ENCODE measurements around the gene HDAC4.

Gene HDAC4

DNA sequence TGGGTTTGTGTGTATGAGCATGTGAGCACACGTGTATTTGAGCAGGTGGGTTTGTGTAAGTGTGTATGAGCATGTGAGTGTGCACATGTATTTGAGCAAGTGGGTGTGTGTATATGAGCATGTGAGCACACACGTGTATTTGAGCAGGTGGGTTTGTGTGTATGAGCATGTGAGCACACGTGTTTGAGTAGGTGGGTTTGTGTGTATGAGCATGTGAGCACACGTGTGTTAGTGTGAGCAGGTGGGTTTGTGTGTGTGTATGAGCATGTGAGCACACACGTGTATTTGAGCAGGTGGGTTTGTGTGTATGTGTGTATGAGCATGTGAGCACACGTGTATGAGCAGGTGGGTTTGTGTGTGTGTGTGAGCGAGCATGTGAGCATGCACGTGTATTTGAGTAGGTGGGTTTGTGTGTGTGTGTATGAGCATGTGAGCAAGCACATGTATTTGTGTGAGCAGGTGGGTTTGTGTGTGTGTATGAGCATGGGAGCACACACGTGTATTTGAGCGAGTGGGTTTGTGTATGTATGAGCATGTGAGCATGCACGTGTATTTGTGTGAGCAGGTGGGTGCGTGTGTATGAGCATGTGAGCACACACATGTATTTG, 383.2 kb downstream of the HDAC4 start:
- H3K9me3 ChIP-seq (ENCODE audit: insufficient read depth, low read length) = no peaks in the 10 kb centered on the region
- H3K27me3 ChIP-seq (ENCODE audit: low read length) = no peaks in the 10 kb centered on the region
- no peaks in the 10 kb centered on the region for H4K20me1 ChIP-seq (ENCODE audit: low read depth, low read length)
- H2AFZ ChIP-seq (ENCODE audit: low read depth, low read length, severe bottlenecking) = no peak overlapping the region
- H3F3A ChIP-seq (ENCODE audit: insufficient read depth) = no peaks in the 10 kb centered on the region
- H3K79me2 ChIP-seq (ENCODE audit: insufficient read depth, low read length) = no peaks in the 10 kb centered on the region
- H3K9me2 ChIP-seq (replicated peaks; ENCODE audit: insufficient read depth, low read length) = no peaks in the 10 kb centered on the region
- TF ChIP-seq, protein P1, sequence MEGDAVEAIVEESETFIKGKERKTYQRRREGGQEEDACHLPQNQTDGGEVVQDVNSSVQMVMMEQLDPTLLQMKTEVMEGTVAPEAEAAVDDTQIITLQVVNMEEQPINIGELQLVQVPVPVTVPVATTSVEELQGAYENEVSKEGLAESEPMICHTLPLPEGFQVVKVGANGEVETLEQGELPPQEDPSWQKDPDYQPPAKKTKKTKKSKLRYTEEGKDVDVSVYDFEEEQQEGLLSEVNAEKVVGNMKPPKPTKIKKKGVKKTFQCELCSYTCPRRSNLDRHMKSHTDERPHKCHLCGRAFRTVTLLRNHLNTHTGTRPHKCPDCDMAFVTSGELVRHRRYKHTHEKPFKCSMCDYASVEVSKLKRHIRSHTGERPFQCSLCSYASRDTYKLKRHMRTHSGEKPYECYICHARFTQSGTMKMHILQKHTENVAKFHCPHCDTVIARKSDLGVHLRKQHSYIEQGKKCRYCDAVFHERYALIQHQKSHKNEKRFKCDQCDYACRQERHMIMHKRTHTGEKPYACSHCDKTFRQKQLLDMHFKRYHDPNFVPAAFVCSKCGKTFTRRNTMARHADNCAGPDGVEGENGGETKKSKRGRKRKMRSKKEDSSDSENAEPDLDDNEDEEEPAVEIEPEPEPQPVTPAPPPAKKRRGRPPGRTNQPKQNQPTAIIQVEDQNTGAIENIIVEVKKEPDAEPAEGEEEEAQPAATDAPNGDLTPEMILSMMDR (IDR thresholded peaks at IDR 0.05; ENCODE audit: insufficient read depth, low read length, poor library complexity, severe bottlenecking) = no peak
- TF ChIP-seq EZH2phosphoT487 (conservative IDR thresholded peaks at IDR 0.05; ENCODE audit: low read length) = no peak
- H3K27ac ChIP-seq (ENCODE audit: low read depth, low read length) = no peak overlapping the region
- no peak overlapping the region for H3K4me2 ChIP-seq (ENCODE audit: low read depth, low read length, poor library complexity, severe bottlenecking)
- H3K4me3 ChIP-seq (ENCODE audit: insufficient read depth, low read length, poor library complexity, severe bottlenecking) = no peak overlapping the region
- no peaks in the 10 kb centered on the region for H3K36me3 ChIP-seq (ENCODE audit: low read length)
- H3K9ac ChIP-seq (ENCODE audit: low read length) = no peak overlapping the region

DNA sequence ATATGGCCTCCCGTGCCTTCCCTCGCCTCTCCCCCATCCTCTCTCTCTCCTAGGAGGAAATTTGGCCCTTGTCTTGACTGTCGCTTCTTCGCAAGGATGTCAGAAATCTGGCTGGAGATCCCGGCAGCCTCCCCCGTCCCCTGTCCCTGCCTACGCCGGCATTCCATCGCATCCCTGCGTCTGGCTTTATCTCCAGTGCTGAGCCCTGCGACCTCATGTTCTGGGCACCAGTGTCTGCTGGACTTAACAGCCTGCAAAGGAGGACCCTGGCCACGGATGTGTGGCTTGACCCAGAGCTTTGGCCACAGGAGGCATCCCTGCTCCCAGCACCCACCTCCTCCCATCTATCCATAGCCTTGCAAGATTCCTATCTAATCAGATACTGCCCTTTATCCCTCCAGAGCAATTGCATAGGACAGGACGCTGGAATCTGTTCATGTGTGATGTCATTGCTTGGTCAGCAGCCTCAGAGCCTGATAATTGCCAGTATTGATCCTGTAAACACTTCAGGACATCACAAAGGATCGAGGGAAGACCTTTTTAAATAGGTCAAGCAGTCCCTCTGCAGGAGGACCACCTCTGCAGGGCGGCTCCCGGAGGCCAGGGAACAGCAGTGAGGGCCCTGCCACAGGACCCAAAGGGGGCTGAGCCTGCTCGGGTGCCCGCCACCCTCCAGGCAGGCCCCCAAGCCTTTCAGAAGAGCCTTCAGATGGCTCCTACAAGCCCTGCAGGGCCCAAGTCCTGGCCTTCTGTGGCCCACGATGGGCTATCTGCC, 384.7 kb downstream of the HDAC4 start:
- H3K4me3 ChIP-seq (ENCODE audit: insufficient read depth, low read length, poor library complexity, severe bottlenecking) = no peak overlapping the region
- H3K27me3 ChIP-seq (ENCODE audit: low read length) = no peaks in the 10 kb centered on the region
- TF ChIP-seq, protein P1 (IDR thresholded peaks at IDR 0.05; ENCODE audit: insufficient read depth, low read length, poor library complexity, severe bottlenecking) = no peak
- TF ChIP-seq EZH2phosphoT487 (conservative IDR thresholded peaks at IDR 0.05; ENCODE audit: low read length) = no peak
- H3K27ac ChIP-seq (ENCODE audit: low read depth, low read length) = no peak overlapping the region
- no peaks in the 10 kb centered on the region for H3F3A ChIP-seq (ENCODE audit: insufficient read depth)
- H3K79me2 ChIP-seq (ENCODE audit: insufficient read depth, low read length) = no peaks in the 10 kb centered on the region
- no peak overlapping the region for H3K9ac ChIP-seq (ENCODE audit: low read length)
- H4K20me1 ChIP-seq (ENCODE audit: low read depth, low read length) = no peaks in the 10 kb centered on the region
- no peaks in the 10 kb centered on the region for H3K9me3 ChIP-seq (ENCODE audit: insufficient read depth, low read length)
- no peak overlapping the region for H2AFZ ChIP-seq (ENCODE audit: low read depth, low read length, severe bottlenecking)
- H3K9me2 ChIP-seq (replicated peaks; ENCODE audit: insufficient read depth, low read length) = no peaks in the 10 kb centered on the region
- no peak overlapping the region for H3K4me2 ChIP-seq (ENCODE audit: low read depth, low read length, poor library complexity, severe bottlenecking)
- H3K36me3 ChIP-seq (ENCODE audit: low read length) = no peaks in the 10 kb centered on the region

DNA sequence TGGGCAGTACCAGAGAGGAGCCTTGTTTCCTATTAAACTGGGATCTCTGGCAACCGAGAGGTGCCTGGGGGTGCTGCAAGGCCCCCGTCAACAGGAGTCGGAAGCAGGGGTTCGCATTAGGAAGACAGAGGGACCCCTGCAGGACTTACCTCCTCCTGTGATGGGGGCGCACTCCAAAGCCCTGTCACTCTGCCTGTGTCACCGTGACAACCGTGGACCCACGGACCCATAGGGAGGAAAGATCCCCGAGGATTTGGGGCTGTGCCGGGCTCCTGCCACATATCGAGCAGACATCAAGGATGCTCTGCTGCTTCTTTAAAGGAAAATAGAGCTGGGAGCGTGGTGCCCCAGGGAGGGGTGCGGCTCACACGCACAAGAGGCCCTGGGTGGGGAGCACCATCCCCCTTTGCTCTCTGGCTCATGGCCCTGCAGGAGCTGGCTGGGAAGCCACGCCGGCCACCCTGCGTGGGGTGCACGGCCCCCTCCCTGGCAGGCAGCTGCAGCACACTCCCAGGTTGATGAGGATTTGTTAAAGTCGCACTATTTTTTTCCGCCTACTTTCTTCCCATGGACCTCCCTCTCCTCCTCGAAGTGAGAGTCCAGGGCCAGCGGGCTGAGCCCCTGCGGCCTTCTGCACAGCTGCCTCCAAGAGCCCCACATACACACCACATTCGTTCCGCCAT, 385.5 kb downstream of the HDAC4 start:
- H3K9me3 ChIP-seq (ENCODE audit: insufficient read depth, low read length) = no peaks in the 10 kb centered on the region
- H3K4me3 ChIP-seq (ENCODE audit: insufficient read depth, low read length, poor library complexity, severe bottlenecking) = no peak overlapping the region
- no peak overlapping the region for H2AFZ ChIP-seq (ENCODE audit: low read depth, low read length, severe bottlenecking)
- H3K27ac ChIP-seq (ENCODE audit: low read depth, low read length) = no peak overlapping the region
- no peaks in the 10 kb centered on the region for H3K27me3 ChIP-seq (ENCODE audit: low read length)
- no peaks in the 10 kb centered on the region for H3F3A ChIP-seq (ENCODE audit: insufficient read depth)
- no peak overlapping the region for H3K9ac ChIP-seq (ENCODE audit: low read length)
- H3K9me2 ChIP-seq (replicated peaks; ENCODE audit: insufficient read depth, low read length) = no peaks in the 10 kb centered on the region
- H4K20me1 ChIP-seq (ENCODE audit: low read depth, low read length) = no peaks in the 10 kb centered on the region
- no peak for TF ChIP-seq EZH2phosphoT487 (conservative IDR thresholded peaks at IDR 0.05; ENCODE audit: low read length)
- TF ChIP-seq, protein P1 (IDR thresholded peaks at IDR 0.05; ENCODE audit: insufficient read depth, low read length, poor library complexity, severe bottlenecking) = no peak
- H3K36me3 ChIP-seq (ENCODE audit: low read length) = no peaks in the 10 kb centered on the region
- no peak overlapping the region for H3K4me2 ChIP-seq (ENCODE audit: low read depth, low read length, poor library complexity, severe bottlenecking)
- no peaks in the 10 kb centered on the region for H3K79me2 ChIP-seq (ENCODE audit: insufficient read depth, low read length)
